Natural killer cell (primary cell): Measurements from ENCODE around the gene RTL5. TPM values are rescaled to one million over a fixed set of nuclear protein-coding genes. Genes with fewer than 3 reads are reported as not detected.
A peak's percentile ranks its signal among the peaks of the same experiment; 100 is the strongest.

Experiments used
- ATAC-seq, 3 donors: fragments of 150-1000 bp in 2 of 3; fragments of 200-7000 bp in 1 of 3; cut with Tn5 transposase; 1 replicate in 1 of 3; 2 replicates in 2 of 3; pipeline ENCODE4 v1.10.0; 2021; ENCODE audit warnings: mild to moderate bottlenecking in 2 of 3, moderate library complexity in 2 of 3
- DNase-seq, 2 donors: peaks; one replicate each; pipeline versions ENCODE4 v3.0.0 to v3.0.0-alpha.2; 2013 to 2021; ENCODE audit warnings: mixed read lengths in 1 of 2
- H3K27ac ChIP-seq: one replicate; pipeline ENCODE4 v1.5.1; 2013; ENCODE audit warnings: mild to moderate bottlenecking, low read length
- H3K27me3 ChIP-seq: one replicate; pipeline ENCODE4 v1.6.1; 2013; ENCODE audit warnings: low read length; ENCODE audit not compliant: control insufficient read depth, insufficient read depth
- H3K36me3 ChIP-seq: one replicate; pipeline ENCODE4 v1.6.1; 2013; ENCODE audit warnings: low read length; ENCODE audit not compliant: control insufficient read depth, insufficient read depth
- H3K4me1 ChIP-seq: one replicate; pipeline ENCODE4 v1.6.1; 2013; ENCODE audit warnings: low read length; ENCODE audit not compliant: control insufficient read depth, insufficient read depth
- H3K4me3 ChIP-seq: one replicate; pipeline ENCODE4 v1.5.1; 2013; ENCODE audit warnings: low read length
- H3K9me3 ChIP-seq: one replicate; pipeline ENCODE4 v1.6.1; 2013; ENCODE audit warnings: low read length; ENCODE audit not compliant: control insufficient read depth, insufficient read depth
- H3K27ac Mint-ChIP-seq, 2 donors: one replicate each; pipeline ENCODE4 v1.8.0; 2022; ENCODE audit warnings: mild to moderate bottlenecking in 2 of 2, mixed read lengths in 2 of 2, moderate library complexity in 1 of 2
- H3K27me3 Mint-ChIP-seq, 2 donors: one replicate each; pipeline ENCODE4 v1.8.0; 2022; ENCODE audit warnings: low read depth in 2 of 2, mixed read lengths in 2 of 2
- H3K36me3 Mint-ChIP-seq: one replicate; pipeline ENCODE4 v1.8.0; 2022; ENCODE audit warnings: mixed read lengths
- H3K4me1 Mint-ChIP-seq, 2 donors: one replicate each; pipeline ENCODE4 v1.8.0; 2022; ENCODE audit warnings: mixed read lengths in 2 of 2
- H3K4me3 Mint-ChIP-seq: one replicate; pipeline ENCODE4 v1.8.0; 2022; ENCODE audit warnings: mild to moderate bottlenecking, moderate library complexity, mixed read lengths
- H3K9me3 Mint-ChIP-seq, 2 donors: one replicate each; pipeline ENCODE4 v1.8.0; 2022; ENCODE audit warnings: mixed read lengths in 2 of 2
- WGBS: methylation state at CpG from one replicate; pipeline ENCODE4 v1.1.7; 2013; ENCODE audit warnings: missing lambda C conversion rate; ENCODE audit not compliant: insufficient coverage; 5-methylcytosine and 5-hydroxymethylcytosine counted together
- intact Hi-C: fragments of 100-400 bp; cut with micrococcal nuclease; formaldehyde crosslinking; loops from one replicate; pipeline ENCODE4 v1.14.2; 2022
- total RNA-seq, 4 donors: library from RNA; stranded (reverse); fragments of 120-200 nt in 1 of 4; gene quantifications; one replicate each; pipeline versions ENCODE4 v1.2.3 to v1.2.4, GENCODE V29; 2013 to 2022
- TF ChIP-seq, protein P1 (sequence below): fragments of 200-600 bp; IDR thresholded peaks from one replicate; pipeline ENCODE4 v1.8.0; 2022; ENCODE audit warnings: antibody characterized with exemption

The RTL5 gene
- total RNA-seq, 3 donors from 2014 or later (not counting 1 experiment from before 2014, with no cell fraction given): 1.3 to 1.8 (median 1.7) TPM

DNA sequence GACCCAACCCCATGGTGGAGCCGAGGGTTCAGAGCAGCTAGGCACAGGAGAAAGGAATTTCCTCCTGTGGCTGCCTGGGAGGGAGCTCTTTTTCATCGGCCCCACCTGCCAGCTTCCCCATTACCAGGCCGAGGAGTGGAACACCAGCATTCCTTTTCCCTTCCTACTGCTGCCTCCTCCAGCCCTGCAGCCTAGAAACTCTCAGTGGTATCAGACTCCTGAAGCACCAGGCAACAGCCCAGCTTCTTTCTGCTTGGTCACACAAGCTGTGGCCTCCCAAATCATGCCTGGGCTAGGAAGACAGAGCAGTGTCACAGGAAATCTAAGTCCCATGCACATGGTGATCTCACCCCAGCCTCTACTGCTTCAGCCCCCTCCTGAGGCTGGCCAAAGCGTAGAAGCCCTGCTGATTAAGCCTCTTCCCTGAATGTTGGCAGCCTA lies 30.1 kb downstream of the RTL5 start:
- ATAC-seq: peak in 1 of 3 donors; percentile 15
- Histone ChIP-seq H3K27ac (peak overlapping the region; percentile 96), H3K4me1 (peaks cover 71% of the 10 kb centered on the region), H3K36me3 (no peaks in the 10 kb centered on the region), H3K27me3 (no peaks in the 10 kb centered on the region), H3K9me3 (no peaks in the 10 kb centered on the region), H3K4me3 (peak overlapping the region; percentile 78)
- intact Hi-C loops: loop anchor here (1.0 to 5.0 kb wide), 3 partner anchors 20 to 569 kb away; partner anchors contain the start of gene OGT
- Mint-ChIP-seq H3K9me3 (no peaks in the 10 kb centered on the region), H3K27ac (peak overlapping the region; percentile 88 to 91), H3K4me1 (peaks cover 48 to 74% of the 10 kb centered on the region in 2 donors), H3K27me3 (peaks cover 0 to 23% of the 10 kb centered on the region in 2 donors), H3K4me3 (peak overlapping the region; percentile 92), H3K36me3 (no peaks in the 10 kb centered on the region)
- TF ChIP-seq, protein P1, sequence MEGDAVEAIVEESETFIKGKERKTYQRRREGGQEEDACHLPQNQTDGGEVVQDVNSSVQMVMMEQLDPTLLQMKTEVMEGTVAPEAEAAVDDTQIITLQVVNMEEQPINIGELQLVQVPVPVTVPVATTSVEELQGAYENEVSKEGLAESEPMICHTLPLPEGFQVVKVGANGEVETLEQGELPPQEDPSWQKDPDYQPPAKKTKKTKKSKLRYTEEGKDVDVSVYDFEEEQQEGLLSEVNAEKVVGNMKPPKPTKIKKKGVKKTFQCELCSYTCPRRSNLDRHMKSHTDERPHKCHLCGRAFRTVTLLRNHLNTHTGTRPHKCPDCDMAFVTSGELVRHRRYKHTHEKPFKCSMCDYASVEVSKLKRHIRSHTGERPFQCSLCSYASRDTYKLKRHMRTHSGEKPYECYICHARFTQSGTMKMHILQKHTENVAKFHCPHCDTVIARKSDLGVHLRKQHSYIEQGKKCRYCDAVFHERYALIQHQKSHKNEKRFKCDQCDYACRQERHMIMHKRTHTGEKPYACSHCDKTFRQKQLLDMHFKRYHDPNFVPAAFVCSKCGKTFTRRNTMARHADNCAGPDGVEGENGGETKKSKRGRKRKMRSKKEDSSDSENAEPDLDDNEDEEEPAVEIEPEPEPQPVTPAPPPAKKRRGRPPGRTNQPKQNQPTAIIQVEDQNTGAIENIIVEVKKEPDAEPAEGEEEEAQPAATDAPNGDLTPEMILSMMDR: no peak
- DNase-seq: peak in 1 of 2 donors; percentile 30
- 15% methylated on average over 4 of the region's 4 CpGs for WGBS

DNA sequence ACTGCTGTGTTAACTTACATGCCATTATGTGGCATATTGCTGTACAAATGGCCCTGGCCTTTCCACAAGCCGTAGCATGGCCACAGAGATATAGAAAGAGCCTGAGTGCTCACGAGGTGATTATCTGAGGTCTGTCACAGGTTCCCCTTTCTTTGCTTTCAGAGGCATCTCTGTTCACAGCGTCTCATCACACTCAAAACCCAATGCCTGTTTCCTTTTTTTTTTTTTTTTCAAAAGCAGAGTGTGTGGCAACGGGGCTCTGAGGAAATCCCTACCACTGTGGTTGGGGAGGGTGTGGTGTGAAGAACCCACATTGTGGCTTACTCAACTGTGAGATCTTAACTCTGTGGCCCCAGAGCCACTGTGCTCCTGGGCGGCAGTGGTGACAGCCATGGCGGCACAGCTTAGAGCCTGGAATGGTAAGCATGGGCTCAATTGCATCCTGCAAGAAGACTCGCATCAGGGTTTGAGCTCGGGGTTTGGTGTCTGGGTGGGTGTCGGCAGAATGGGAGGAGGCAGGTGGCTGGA lies 30.8 kb downstream of the RTL5 start:
- H3K4me1 ChIP-seq: peaks cover 71% of the 10 kb centered on the region
- intact Hi-C loops: loop anchor here (1.0 to 5.0 kb wide), 4 partner anchors 20 to 568 kb away; partner anchors contain the start of gene OGT
- DNase-seq: peak; percentile 75 to 90
- H3K27me3 Mint-ChIP-seq: peaks cover 0 to 30% of the 10 kb centered on the region in 2 donors
- H3K4me3 ChIP-seq: peak overlapping the region; percentile 78
- no peaks in the 10 kb centered on the region for H3K36me3 Mint-ChIP-seq
- ATAC-seq: peak; percentile 61 to 85 (median 75)
- H3K9me3 Mint-ChIP-seq: no peaks in the 10 kb centered on the region
- TF ChIP-seq, protein P1: no peak
- no peaks in the 10 kb centered on the region for H3K27me3 ChIP-seq
- H3K36me3 ChIP-seq: no peaks in the 10 kb centered on the region
- peak overlapping the region; percentile 96 for H3K27ac ChIP-seq
- H3K9me3 ChIP-seq: no peaks in the 10 kb centered on the region
- peaks cover 48 to 67% of the 10 kb centered on the region in 2 donors for H3K4me1 Mint-ChIP-seq
- H3K4me3 Mint-ChIP-seq: peak overlapping the region; percentile 92
- 0% methylated on average over 7 of the region's 9 CpGs for WGBS
- H3K27ac Mint-ChIP-seq: peak overlapping the region; percentile 88 to 91

DNA sequence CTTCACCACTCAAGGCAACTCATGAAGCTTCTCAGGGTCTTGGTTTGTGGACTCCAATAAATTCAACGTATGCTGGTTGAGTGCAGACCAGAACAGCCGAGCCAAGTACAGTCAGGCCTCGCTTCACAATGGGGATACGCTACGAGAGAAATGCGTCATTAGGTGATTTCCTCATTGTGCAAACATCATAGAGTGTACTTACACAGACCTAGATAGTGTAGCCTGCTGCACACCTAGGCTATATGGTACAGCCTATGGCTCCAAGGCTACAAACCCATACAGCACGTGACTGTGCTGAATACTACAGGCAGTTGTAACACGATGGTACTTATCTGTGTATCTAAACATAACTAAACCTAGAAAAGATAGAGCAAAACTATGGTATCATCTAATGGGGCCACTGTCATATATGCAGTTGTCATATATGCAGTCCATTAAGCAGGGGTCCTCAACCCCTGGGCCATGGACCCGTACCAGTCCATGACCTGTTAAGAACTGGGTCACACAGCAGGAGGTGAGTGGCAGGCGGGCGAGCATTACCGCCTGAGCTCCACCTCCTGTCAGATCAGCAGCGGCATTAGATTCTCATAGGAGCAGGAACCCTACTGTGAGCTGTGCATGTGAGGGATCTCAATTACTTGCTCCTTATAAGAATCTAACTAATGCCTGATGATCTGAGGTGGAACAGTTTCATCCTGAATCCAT lies 31.5 kb downstream of the RTL5 start:
- DNase-seq (peak in 1 of 2 donors; percentile 68), ATAC-seq (peak; percentile 2 to 52 (median 14))
- Mint-ChIP-seq H3K27me3 (peaks cover 0 to 32% of the 10 kb centered on the region in 2 donors), H3K9me3 (no peaks in the 10 kb centered on the region), H3K4me3 (peak overlapping the region; percentile 92), H3K36me3 (no peaks in the 10 kb centered on the region), H3K27ac (peak overlapping the region; percentile 88 to 91), H3K4me1 (peaks cover 49 to 66% of the 10 kb centered on the region in 2 donors)
- H3K36me3 ChIP-seq: no peaks in the 10 kb centered on the region
- WGBS: 38% methylated on average over 13 of the region's 13 CpGs
- intact Hi-C loops: loop anchor here (1.0 to 5.0 kb wide), 3 partner anchors 108 to 567 kb away; partner anchors contain the start of gene OGT
- TF ChIP-seq, protein P1: no peak
- H3K4me3 ChIP-seq: no peak overlapping the region
- H3K4me1 ChIP-seq: peaks cover 70% of the 10 kb centered on the region
- no peaks in the 10 kb centered on the region for H3K9me3 ChIP-seq
- H3K27me3 ChIP-seq: no peaks in the 10 kb centered on the region
- peak overlapping the region; percentile 96 for H3K27ac ChIP-seq
